ENCODE data around the gene GATAD2A.
"Not testable (repeated sequence)": the region's sequence is repeated elsewhere in the genome, so short reads cannot be mapped to it uniquely, and the experiment has no call there.

Gene GATAD2A

DNA sequence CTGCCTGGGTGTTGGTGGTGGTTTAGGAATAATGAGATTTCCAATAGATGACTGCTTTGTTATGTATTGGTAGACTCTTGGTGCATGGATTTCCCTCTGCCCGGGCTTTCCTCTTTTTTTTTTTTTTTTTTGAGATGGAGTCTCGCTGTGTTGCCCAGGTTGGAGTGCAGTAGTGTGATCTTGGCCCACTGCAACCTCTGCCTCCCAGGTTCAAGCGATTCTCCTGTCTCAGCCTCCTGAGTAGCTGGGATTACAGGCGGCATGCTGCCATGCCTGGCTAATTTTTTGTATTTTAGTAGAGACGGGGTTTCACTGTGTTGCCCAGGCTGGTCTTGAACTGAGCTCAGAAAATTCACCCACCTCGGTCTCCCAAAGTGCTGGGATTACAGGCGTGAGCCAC lies 11.1 kb upstream of the GATAD2A start:
- not testable (repeated sequence) for H3K27ac ChIP-seq (ENCODE audit: low read length); H3K4me3 ChIP-seq (ENCODE audit: low read depth in 1 of 2, low read length in 2 of 2); H3K36me3 ChIP-seq (ENCODE audit: control insufficient read depth in 1 of 2, insufficient read depth in 2 of 2, low read length in 2 of 2); H3K27me3 ChIP-seq (ENCODE audit: low read depth, low read length); H3K4me1 ChIP-seq (ENCODE audit: control insufficient read depth in 1 of 2, insufficient read depth in 2 of 2, low read length in 2 of 2); H3K9me3 ChIP-seq (ENCODE audit: control insufficient read depth in 1 of 2, low read length in 2 of 2)

DNA sequence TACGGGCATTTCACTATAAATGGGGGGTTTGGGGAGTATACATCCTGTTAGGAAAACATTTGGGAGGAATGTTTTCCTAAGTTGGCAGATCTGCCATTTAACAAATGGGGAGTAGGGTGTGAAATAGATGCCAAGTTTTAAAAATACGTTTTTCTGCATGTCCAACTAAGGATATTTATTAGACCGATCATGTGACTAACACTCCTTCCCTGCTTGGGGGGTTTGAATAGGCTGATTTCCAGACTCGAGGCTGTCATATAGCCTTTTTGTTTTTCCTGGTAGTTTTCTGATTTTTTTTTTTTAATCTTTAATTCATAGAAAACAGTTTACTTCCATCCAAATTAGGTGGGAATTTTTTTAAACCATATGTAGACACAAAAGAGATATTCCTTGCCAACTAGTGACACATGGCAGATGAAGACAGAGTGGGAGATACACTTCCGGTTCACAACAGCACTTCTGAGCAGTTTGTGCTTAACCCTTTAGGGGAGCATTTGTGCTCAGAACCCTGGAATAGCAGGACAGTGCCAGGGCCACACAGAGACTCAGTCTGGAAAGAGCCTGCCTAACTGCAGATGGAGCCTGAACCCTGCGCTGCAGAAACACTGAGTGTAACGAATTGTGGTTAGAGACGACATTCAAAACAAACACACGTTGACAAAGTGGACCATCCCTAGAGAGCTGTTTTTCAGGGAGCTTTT lies 5.6 kb upstream of the GATAD2A start:
- Histone ChIP-seq H3K27me3 (ENCODE audit: low read depth, low read length) (no peaks in the 10 kb centered on the region), H3K4me1 (ENCODE audit: control insufficient read depth in 1 of 2, insufficient read depth in 2 of 2, low read length in 2 of 2) (peaks cover 3 to 20% of the 10 kb centered on the region in 2 donors), H3K27ac (ENCODE audit: low read length) (peak overlapping the region; percentile 9), H3K4me3 (ENCODE audit: low read depth in 1 of 2, low read length in 2 of 2) (no peak overlapping the region), H3K9me3 (ENCODE audit: control insufficient read depth in 1 of 2, low read length in 2 of 2) (no peaks in the 10 kb centered on the region), H3K36me3 (ENCODE audit: control insufficient read depth in 1 of 2, insufficient read depth in 2 of 2, low read length in 2 of 2) (no peaks in the 10 kb centered on the region)

DNA sequence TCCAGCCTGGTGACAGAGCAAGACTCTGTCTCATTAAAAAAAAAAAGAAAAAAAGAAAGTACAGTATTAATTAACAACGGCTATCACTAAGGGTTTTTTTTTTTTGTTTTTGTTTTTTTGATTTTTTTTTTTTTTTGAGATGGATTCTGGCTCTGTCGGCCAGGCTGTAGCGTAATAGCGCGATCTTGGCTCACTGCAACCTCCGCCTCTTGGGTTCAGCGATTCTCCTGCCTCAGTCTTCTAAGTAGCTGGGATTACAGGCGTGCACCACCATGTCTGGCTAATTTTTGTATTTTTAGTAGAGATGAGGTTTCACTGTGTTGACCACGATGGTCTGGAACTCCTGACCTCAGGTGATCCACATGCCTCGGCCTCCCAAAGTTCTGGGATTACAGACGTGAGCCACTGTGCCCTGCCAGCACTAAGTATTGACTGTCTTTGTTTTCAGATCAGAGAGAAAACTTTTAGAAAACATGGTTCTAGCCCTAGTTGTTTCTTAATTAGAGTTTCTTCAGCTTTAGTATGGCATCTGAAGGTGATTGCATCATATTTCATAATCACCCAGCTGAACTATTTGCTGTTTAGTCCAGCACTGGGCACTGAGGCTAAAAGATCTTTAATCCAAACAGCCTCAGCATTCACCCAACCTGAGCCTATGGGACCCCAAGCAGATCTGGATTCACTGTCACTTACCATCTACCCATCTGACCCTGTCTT lies 2.7 kb upstream of the GATAD2A start:
- Histone ChIP-seq H3K4me1 (ENCODE audit: control insufficient read depth in 1 of 2, insufficient read depth in 2 of 2, low read length in 2 of 2) (peaks cover 3 to 30% of the 10 kb centered on the region in 2 donors), H3K9me3 (ENCODE audit: control insufficient read depth in 1 of 2, low read length in 2 of 2) (no peaks in the 10 kb centered on the region), H3K36me3 (ENCODE audit: control insufficient read depth in 1 of 2, insufficient read depth in 2 of 2, low read length in 2 of 2) (no peaks in the 10 kb centered on the region), H3K27ac (ENCODE audit: low read length) (no peak overlapping the region), H3K27me3 (ENCODE audit: low read depth, low read length) (no peaks in the 10 kb centered on the region), H3K4me3 (ENCODE audit: low read depth in 1 of 2, low read length in 2 of 2) (no peak overlapping the region)

DNA sequence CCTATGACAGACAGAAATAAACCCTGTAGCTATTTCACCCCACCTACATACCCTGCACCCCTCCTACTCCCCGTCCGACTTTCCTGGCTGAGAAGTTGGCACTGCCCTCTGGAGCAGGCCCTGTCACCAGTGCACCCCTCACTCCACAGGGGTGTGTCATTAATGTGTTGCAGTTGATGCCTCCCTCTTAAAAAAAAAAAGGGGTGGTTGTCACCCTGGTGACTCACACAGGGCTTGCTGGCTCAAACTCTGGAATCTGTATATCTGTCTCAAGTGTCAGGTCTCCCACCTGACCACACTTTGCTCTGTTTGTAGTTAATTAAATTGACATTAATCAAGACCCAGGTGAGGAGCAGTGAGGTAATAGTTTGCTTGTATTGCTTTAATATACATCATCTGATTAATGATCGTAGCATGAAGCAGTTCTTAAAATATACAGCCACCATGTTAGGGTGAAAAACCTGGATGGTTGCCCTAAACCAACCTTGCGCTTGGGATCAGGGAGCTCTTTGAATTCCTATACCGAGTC lies 2.0 kb upstream of the GATAD2A start:
- Histone ChIP-seq H3K36me3 (ENCODE audit: control insufficient read depth in 1 of 2, insufficient read depth in 2 of 2, low read length in 2 of 2) (no peaks in the 10 kb centered on the region), H3K4me3 (ENCODE audit: low read depth in 1 of 2, low read length in 2 of 2) (no peak overlapping the region), H3K27me3 (ENCODE audit: low read depth, low read length) (no peaks in the 10 kb centered on the region), H3K9me3 (ENCODE audit: control insufficient read depth in 1 of 2, low read length in 2 of 2) (no peaks in the 10 kb centered on the region), H3K27ac (ENCODE audit: low read length) (no peak overlapping the region), H3K4me1 (ENCODE audit: control insufficient read depth in 1 of 2, insufficient read depth in 2 of 2, low read length in 2 of 2) (peaks cover 3 to 34% of the 10 kb centered on the region in 2 donors)

DNA sequence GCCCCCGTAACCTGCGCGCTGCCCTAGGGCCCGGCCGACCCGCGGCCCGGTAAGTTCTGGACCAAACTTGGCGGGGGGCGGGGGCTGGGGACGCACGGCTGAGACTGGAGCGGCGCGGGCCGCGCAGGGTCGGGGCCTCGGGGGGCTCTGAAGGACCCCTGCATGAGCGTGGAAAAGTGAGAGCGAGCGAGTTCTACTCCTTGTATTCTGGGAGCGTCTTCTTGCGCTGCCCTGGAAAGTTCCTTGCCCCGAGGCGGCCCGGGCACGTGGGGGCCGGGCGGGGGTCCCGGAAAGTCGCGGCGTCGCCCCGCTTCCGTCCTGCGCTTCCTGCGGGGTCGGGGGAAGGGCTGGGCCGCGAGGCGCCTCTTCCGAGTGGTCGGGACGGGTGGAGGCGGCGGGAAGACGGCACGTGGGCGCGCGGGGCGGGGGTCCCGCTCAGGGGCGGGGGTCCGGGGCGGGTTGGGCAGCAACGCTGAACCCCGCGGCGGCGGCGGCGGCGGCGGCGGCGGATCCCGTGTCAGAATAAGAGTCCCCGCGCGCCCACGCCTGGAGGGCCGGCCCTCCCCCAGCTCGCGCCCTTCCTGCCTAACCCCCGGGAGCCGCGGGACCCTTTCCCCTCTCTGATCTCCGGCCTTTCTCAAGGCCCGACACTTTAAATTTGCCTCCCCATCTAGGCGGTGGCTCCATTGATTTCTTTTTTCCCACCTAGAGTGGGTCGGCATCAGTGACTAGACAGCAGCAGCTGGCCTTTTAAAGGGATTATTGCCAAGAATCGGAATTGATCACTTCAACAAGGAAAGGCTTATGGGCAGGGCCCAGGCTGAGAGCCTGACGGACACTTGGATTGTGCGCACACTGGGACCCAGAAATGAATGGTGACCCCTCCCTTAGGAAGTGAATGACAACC lies 749 bp downstream of the GATAD2A start:
- no peaks in the 10 kb centered on the region for H3K9me3 ChIP-seq (ENCODE audit: control insufficient read depth in 1 of 2, low read length in 2 of 2)
- no peaks in the 10 kb centered on the region for H3K27me3 ChIP-seq (ENCODE audit: low read depth, low read length)
- peak overlapping the region; percentile 68 to 88 for H3K4me3 ChIP-seq (ENCODE audit: low read depth in 1 of 2, low read length in 2 of 2)
- peaks cover 3 to 47% of the 10 kb centered on the region in 2 donors for H3K4me1 ChIP-seq (ENCODE audit: control insufficient read depth in 1 of 2, insufficient read depth in 2 of 2, low read length in 2 of 2)
- H3K27ac ChIP-seq (ENCODE audit: low read length), result peak overlapping the region; percentile 71
- no peaks in the 10 kb centered on the region for H3K36me3 ChIP-seq (ENCODE audit: control insufficient read depth in 1 of 2, insufficient read depth in 2 of 2, low read length in 2 of 2)

DNA sequence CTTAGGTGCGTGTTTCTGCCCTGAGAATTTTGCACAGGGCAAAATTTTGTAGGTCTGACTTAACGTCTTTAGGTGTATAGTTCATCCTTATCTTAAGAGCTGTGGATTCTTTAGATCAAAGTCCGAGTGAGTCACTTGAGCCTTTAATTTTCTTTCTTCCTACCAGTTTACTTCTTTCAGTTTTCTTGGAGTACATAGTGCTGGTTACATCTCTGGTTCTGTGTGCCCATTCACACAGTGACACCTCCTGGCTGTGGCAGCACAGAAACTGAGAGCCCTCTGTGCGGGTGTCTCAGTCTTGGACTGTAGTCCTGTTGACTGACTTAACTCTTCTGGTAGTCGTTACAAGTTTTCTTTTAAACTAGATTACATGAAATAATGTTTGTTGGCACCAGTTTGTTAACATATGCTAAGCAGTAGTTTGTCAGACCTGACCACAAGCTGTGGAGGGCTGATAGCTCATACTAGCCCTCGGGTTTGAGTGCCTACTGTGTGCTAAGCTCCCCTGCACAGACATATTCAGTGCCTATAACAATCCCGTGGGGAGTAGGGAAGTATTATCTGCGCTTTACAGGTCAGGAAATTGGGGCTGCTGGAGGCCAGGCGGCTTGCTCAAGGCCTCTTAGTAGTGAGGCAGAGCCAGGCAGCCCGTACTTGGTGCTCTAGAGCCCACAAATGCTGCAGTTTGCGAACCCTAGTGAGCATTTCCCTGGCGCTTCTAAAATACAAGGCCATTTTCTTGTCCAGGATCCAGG lies 1.6 kb downstream of the GATAD2A start:
- Histone ChIP-seq H3K9me3 (ENCODE audit: control insufficient read depth in 1 of 2, low read length in 2 of 2) (no peaks in the 10 kb centered on the region), H3K27me3 (ENCODE audit: low read depth, low read length) (no peaks in the 10 kb centered on the region), H3K4me3 (ENCODE audit: low read depth in 1 of 2, low read length in 2 of 2) (peak overlapping the region; percentile 68 to 88), H3K4me1 (ENCODE audit: control insufficient read depth in 1 of 2, insufficient read depth in 2 of 2, low read length in 2 of 2) (peaks cover 3 to 48% of the 10 kb centered on the region in 2 donors), H3K36me3 (ENCODE audit: control insufficient read depth in 1 of 2, insufficient read depth in 2 of 2, low read length in 2 of 2) (no peaks in the 10 kb centered on the region), H3K27ac (ENCODE audit: low read length) (peak overlapping the region; percentile 71)

DNA sequence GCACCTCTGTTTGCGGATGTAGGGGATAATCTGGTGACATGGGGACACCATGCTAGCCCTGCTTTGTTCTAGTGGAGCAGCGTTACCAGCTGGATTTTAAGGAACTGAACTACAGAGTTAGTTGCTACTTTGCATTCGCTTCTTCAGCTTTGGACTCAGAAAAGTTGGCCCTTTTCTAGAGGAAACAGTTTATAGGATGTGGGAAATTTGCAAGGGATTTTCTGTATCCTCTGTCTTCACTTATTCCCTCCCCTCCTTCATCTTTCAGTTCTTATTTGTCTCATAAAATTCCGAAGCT lies 2.1 kb downstream of the GATAD2A start:
- Histone ChIP-seq H3K4me3 (ENCODE audit: low read depth in 1 of 2, low read length in 2 of 2) (peak overlapping the region; percentile 68 to 88), H3K27ac (ENCODE audit: low read length) (peak overlapping the region; percentile 71), H3K27me3 (ENCODE audit: low read depth, low read length) (no peaks in the 10 kb centered on the region), H3K36me3 (ENCODE audit: control insufficient read depth in 1 of 2, insufficient read depth in 2 of 2, low read length in 2 of 2) (no peaks in the 10 kb centered on the region), H3K9me3 (ENCODE audit: control insufficient read depth in 1 of 2, low read length in 2 of 2) (no peaks in the 10 kb centered on the region), H3K4me1 (ENCODE audit: control insufficient read depth in 1 of 2, insufficient read depth in 2 of 2, low read length in 2 of 2) (peaks cover 3 to 48% of the 10 kb centered on the region in 2 donors)

DNA sequence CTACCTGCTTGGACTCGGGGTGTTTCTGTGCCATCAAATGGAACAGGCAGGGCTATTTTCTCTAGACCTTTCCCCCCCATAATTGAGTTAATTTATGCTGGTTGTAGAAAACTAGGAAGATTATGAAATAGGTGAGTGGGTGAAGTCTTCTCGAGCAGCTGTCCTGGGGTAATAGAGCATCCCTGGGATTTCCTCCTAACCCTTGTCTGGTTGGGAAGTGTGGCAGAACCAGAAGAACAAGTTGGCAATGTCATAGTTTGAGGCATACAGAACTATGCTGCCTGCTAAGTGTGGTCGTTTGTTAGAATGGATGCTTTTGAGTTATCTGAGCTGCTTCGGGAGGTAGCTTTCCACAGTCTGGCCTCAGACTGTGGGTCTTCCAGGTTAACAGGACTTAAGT lies 3.7 kb downstream of the GATAD2A start:
- no peaks in the 10 kb centered on the region for H3K36me3 ChIP-seq (ENCODE audit: control insufficient read depth in 1 of 2, insufficient read depth in 2 of 2, low read length in 2 of 2)
- H3K4me1 ChIP-seq (ENCODE audit: control insufficient read depth in 1 of 2, insufficient read depth in 2 of 2, low read length in 2 of 2), result peaks cover 0 to 45% of the 10 kb centered on the region in 2 donors
- H3K27me3 ChIP-seq (ENCODE audit: low read depth, low read length), result no peaks in the 10 kb centered on the region
- H3K27ac ChIP-seq (ENCODE audit: low read length), result no peak overlapping the region
- H3K4me3 ChIP-seq (ENCODE audit: low read depth in 1 of 2, low read length in 2 of 2), result no peak overlapping the region
- no peaks in the 10 kb centered on the region for H3K9me3 ChIP-seq (ENCODE audit: control insufficient read depth in 1 of 2, low read length in 2 of 2)

DNA sequence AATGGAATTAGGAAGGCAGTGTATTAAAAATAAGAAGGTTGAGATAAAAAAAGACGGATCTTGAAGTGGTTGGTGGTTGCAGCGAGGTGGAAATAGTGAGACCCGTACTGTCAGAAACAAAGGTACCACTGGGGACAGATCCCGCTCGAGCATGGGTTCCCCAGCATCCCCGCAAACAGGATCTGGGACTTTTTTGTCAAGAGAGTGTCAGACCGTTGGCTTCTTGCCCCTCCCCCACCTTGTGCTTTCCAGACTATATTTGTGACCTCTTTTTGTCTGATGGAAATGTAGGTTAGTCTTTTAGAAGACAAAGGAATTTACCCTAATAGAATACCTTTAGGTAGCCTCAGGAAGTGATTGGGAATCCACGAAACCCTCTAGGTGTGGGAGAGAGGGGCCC lies 4.2 kb downstream of the GATAD2A start:
- no peaks in the 10 kb centered on the region for H3K9me3 ChIP-seq (ENCODE audit: control insufficient read depth in 1 of 2, low read length in 2 of 2)
- H3K4me3 ChIP-seq (ENCODE audit: low read depth in 1 of 2, low read length in 2 of 2), result no peak overlapping the region
- H3K4me1 ChIP-seq (ENCODE audit: control insufficient read depth in 1 of 2, insufficient read depth in 2 of 2, low read length in 2 of 2), result peaks cover 0 to 42% of the 10 kb centered on the region in 2 donors
- no peak overlapping the region for H3K27ac ChIP-seq (ENCODE audit: low read length)
- no peaks in the 10 kb centered on the region for H3K36me3 ChIP-seq (ENCODE audit: control insufficient read depth in 1 of 2, insufficient read depth in 2 of 2, low read length in 2 of 2)
- no peaks in the 10 kb centered on the region for H3K27me3 ChIP-seq (ENCODE audit: low read depth, low read length)

DNA sequence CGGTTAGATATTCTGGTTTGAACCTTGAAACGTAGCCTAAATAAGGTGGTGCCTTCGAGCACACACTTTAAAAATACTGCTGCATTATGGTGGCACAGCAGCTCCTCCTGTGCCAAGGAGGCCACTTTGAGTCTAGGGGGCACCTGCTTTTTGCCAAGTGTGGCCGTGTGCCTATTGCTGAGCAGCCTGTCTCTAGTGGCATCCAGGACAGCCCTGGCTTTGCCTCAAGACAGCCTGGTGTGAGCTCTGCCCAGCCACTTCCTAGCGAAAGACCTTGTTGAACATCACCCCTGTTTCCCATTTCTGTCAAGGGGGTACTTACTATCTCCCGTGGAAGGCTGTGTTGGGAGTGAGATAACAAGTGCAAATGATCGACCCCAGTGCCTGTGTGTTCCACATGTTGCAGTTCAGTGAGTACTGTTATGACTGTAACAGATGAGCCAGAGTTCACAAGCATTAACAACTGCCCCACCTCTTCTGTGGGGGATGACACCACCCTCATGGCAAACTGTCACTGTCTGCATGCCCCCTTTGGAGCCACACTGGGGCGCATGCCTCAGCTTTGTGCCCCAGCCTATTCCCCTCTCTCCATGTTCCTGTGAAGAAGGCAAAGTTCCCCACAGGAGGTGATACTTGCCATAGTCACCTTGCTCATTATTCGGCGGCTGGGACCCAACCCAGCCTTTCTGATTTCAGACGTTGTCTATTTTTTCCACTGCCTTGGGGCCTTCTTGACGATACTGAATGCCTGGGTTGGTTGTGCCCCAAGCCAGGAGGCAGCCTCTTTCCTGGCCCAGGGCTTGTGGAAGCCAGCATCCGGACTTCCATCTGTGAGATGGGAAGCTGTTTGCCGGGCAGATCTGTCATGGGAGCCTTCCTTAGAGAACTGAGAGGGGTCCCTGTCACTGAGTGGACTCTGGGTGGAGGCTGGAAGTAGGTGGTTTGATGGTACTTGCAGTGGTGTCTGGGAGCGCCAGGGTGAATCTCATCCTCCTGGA lies 5.4 kb downstream of the GATAD2A start:
- H3K36me3 ChIP-seq (ENCODE audit: control insufficient read depth in 1 of 2, insufficient read depth in 2 of 2, low read length in 2 of 2), result no peaks in the 10 kb centered on the region
- H3K27me3 ChIP-seq (ENCODE audit: low read depth, low read length), result no peaks in the 10 kb centered on the region
- no peaks in the 10 kb centered on the region for H3K9me3 ChIP-seq (ENCODE audit: control insufficient read depth in 1 of 2, low read length in 2 of 2)
- no peak overlapping the region for H3K4me3 ChIP-seq (ENCODE audit: low read depth in 1 of 2, low read length in 2 of 2)
- H3K4me1 ChIP-seq (ENCODE audit: control insufficient read depth in 1 of 2, insufficient read depth in 2 of 2, low read length in 2 of 2), result peaks cover 0 to 41% of the 10 kb centered on the region in 2 donors
- no peak overlapping the region for H3K27ac ChIP-seq (ENCODE audit: low read length)

All from muscle layer of duodenum (tissue), 2 donors.